Measurements from ENCODE around the gene RNF213.
"Not testable (repeated sequence)": the region's sequence is repeated elsewhere in the genome, so short reads cannot be mapped to it uniquely, and the experiment has no call there.

The RNF213 gene

DNA sequence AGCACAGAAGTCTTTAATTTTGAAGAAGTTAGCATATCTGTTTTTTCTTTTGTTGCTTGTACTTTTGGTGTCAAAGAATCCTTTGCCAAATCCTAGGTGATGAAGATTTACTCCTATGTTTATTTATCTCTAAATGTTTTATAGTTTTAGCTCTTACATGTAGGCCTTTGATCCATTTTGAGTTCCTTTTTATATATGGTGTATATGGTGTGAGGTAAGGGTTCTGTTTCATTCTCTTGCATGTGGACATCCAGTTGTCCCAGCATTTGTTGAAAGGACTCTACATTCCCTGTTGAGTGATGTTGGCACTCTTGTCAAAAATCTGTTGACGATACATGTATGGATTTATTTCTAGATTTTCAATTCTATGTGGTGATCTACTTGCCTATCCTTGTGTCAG, 62.2 kb downstream of the RNF213 start:
- no peak for FAIRE-seq

DNA sequence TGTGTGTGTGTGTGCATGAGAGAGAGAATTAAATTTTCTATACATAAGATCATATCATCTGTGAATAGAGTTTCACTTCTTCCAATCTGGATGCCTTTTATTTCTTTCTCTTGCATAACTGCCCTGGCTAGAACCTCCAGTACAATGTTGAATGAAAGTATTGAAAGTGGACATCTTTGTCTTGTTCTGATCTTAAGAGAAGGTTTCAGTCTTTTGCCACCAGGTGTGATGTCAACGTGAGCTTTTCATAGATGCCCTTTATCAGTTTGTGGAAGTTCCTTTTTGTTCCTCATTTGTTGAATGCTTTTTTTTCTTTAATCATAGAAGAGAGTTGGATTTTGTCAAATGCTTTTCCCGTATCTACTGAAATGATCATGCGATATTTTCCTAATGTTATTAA, 63.3 kb downstream of the RNF213 start:
- no peak for FAIRE-seq

DNA sequence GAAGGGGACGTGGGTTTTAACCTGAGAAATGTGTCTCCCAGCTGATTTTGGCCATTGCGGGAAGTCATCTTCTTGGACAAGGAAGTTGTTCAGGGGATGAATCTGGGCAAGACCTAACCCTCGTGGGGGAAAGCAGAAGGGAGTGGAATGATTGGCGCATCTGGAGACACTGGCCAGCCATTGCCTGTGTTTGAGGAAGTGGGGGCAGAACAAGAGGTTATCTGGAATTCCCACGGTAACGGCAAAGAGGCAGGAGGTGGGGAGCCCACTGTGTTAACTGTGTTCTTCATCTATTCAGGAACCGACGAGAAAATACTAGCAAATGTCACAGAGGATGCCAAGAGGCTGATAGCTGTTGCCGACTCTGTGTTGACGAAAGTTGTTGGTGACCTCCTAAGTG, 66.9 kb downstream of the RNF213 start:
- no peak for FAIRE-seq

DNA sequence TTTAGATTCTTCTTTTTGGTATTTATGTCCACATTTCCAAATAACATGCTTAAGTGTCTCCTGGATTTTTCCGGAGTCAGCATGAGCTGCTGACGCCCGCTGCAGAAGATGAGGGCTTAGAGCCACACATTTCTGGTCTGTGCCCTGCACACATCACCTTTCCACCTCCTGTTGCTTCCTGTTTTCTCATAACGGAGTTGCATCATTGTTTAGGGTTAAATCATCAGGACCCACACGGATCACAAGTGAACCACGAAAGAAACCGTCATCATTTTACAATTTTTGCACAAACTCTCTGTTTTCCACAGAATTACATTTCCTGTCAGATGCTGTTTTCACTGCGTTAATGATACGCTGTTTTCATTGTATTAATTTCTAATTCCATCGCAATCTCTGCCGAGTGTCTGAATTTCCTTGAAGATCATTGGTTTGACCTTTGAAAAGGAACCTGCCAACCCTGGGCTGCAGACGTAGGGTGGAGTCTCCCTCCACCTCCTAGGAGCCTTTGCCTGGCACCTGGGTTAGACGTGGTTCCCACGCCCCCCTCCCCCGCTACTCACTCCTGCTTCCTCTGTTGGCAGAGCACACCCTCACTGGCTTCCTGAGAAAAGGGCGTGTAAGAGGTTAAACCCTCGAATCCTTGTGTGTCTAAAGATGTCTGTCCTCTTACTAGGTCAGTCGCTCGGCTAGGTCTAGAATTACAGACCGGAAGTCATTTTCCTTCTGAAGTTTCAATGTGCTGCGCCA, 68.2 kb downstream of the RNF213 start:
- FAIRE-seq = no peak

DNA sequence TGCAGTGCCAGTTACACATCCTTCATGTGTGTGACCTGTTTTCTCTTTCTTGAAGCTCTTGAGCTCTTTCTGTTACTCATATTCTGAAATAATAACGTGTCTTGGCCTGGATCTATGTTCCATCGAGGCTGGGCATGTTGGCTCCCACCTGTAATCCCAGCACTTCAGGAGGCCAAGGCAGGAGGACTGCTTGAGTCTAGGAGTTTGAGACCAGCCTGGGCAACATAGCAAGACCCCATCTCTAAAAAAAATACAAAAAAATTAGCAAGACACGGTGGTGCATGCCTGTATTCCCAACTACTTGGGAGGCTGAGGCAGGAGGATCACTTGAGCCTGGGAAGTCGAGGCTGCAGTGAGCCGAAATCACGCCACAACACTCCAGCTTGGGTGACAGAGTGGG, 68.8 kb downstream of the RNF213 start:
- FAIRE-seq = not testable (repeated sequence)

DNA sequence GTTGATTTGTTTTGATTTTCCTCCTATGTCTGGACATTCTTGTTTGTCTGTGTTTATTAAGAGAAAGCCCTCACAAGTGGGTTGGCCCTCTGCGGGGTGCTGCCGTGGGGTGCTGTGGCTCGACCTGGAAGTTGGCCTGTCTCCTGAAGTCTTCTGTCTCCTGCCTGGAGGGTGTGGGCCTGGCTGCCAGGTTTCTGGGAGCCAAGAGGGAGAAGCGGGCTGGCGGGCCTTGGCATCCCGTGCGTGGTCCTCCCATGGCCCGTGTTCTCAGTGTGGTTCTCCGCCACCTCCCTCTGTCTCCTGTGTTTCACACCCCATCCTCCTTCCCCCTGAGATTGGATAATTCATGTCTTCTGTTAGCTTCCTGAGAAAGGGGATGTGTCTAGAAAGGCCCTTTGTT, 69.6 kb downstream of the RNF213 start:
- FAIRE-seq = no peak

DNA sequence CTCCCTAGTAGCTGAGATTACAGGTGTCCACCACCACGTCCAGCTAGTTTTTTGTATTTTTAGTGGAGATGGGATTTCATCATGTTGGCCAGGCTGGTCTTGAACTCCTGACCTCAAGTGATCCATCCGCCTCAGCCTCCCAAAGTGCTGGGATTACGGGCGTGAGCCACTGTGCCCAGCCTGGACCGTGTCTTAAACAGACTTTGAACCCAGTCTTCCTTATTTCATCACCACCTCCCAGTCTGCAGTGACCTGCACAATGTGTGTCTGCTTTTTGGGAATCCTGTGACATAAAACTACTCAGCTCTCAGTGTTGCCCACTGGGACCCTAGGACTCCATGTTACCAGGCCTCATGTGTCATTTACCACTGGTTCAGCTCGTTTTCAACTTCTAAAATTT, 70.3 kb downstream of the RNF213 start:
- FAIRE-seq = not testable (repeated sequence)

DNA sequence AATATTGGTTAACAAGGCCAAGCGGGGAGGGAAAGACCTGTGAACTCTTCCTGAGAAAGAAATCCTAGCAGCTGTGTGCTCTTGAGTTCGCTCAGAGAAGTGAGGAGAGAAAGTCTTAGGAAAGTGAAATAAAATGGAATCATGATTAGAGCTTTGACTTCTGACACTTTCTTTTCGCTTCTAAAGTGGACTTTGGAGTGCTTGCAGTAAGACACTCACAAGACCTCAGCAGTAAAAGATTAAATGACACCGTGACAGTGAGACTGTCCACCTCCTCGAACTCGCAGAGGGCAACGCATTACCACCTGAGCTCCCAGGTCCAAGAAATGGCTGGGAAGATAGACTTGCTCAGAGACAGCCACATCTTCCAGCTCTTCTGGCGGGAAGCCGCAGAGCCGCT, 71.2 kb downstream of the RNF213 start:
- FAIRE-seq = no peak

DNA sequence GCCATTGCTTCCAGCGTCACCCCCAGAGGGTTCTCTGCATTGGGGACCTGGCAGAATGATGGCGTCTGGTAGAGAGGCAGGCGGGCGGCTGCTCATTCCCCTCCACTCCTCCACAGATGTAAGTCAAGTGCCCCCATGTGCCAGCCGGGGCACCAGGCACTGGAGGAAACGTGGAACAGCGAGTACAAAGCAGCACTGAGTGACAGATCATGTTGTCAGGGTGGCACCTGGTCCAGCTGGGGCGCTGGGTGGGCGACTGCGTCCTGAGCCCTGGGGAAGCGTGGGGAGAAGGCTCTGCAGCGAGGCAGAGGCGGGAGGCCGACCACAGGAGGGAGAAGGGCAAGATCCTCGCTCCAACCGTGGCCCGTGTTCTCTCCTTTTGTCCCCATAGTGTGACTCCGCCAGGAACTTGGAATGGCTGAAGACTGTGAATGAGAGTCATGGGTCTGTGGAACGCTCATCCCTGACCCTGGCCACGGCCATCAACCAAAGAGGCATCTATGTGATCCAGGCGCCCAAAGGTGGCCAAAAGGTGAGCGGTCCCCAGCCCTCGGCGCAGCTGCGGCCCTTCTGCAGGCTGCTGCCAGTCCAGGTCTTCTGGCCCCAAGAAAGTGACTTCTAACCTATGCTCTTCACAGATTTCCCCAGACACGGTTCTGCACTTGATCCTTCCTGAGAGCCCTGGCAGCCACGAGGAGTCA, 76.7 kb downstream of the RNF213 start:
- no peak for FAIRE-seq

DNA sequence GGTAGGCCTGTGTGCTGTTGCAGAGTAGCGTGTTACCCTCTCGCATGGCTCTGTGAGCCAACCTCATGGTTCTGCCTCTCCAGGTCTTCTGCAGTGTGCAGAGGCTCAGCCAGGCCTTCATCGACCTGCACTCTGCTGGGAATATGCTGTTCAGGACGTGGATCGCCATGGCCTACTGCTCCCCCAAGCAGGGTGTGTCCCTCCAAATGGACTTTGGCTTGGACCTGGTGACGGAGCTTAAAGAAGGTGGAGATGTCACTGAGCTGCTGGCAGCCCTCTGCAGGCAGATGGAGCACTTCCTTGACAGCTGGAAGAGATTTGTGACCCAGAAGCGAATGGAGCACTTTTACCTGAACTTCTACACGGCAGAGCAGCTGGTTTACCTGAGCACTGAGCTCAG, 78.5 kb downstream of the RNF213 start:
- FAIRE-seq = no peak

DNA sequence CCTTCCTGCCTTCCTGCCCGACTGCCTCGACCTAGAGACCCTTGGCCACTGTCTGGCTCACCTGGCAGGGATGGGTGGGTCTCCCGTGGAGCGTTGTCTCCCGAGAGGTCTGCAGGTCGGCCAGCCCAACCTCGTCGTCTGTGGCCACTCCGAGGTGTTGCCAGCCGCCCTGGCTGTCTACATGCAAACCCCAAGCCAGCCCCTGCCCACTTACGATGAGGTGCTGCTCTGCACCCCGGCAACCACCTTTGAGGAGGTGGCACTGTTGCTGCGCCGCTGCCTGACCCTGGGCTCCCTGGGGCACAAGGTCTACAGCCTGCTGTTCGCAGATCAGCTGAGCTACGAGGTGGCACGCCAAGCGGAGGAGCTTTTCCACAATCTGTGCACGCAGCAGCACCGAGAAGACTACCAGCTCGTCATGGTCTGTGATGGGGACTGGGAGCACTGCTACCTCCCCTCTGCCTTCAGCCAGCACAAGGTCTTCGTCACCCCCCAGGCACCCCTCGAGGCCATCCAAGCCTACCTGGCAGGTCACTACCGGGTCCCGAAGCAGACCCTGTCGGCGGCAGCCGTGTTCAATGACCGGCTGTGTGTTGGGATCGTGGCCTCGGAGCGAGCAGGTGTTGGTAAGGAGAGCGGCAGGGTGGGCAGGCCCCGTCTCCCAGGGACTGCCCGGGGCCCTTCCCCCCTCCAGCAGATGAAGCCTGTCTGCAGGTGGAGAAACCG, 79.2 kb downstream of the RNF213 start:
- no peak for FAIRE-seq

DNA sequence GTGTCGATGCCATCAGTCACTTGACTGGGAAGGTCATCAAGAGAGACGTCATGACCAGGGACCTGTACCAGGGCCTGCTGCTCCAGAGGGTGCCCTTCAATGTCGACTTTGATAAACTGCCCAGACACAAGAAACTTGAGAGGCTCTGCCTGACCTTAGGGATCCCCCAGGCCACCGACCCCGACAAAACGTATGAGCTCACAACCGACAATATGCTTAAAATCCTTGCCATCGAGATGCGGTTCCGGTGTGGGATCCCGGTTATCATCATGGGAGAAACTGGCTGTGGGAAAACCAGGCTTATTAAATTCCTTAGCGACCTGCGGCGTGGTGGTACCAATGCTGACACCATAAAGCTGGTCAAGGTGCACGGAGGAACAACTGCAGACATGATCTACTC, 84.7 kb downstream of the RNF213 start:
- no peak for FAIRE-seq

DNA sequence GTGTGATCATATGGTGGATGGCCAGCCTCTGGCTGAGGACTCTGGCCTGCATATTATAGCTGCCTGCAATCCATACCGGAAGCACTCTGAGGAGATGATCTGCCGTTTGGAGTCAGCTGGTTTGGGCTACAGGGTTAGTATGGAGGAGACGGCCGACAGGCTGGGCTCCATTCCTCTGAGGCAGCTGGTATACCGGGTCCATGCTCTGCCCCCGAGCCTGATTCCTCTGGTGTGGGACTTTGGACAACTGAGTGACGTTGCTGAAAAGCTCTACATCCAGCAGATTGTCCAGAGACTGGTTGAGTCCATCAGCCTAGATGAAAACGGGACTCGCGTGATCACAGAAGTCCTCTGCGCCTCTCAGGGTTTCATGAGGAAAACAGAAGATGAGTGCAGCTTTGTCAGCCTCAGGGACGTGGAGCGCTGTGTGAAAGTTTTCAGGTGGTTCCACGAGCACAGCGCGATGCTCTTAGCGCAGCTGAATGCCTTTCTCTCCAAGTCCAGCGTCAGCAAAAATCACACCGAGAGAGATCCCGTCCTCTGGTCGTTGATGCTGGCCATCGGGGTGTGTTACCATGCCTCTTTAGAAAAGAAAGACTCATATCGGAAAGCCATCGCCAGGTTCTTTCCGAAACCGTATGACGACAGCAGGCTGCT, 85.3 kb downstream of the RNF213 start:
- no peak for FAIRE-seq

DNA sequence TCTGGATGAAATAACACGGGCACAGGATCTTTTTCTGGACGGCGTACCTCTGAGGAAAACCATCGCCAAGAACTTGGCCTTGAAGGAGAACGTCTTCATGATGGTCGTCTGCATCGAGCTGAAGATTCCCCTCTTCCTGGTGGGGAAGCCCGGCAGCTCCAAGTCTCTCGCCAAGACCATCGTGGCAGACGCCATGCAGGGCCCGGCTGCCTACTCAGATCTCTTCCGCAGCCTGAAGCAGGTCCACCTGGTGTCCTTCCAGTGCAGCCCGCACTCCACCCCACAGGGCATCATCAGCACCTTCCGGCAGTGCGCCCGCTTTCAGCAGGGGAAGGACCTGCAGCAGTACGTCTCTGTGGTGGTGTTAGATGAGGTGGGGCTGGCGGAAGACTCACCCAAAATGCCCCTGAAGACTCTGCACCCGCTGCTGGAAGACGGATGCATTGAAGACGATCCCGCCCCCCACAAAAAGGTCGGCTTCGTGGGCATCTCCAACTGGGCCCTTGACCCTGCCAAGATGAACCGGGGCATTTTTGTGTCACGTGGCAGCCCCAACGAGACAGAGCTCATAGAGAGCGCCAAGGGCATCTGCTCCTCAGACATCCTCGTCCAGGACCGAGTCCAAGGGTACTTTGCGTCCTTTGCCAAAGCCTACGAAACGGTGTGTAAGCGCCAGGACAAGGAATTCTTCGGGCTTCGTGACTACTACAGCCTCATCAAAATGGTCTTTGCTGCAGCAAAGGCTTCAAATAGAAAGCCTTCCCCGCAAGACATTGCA, 86.0 kb downstream of the RNF213 start:
- FAIRE-seq = no peak

DNA sequence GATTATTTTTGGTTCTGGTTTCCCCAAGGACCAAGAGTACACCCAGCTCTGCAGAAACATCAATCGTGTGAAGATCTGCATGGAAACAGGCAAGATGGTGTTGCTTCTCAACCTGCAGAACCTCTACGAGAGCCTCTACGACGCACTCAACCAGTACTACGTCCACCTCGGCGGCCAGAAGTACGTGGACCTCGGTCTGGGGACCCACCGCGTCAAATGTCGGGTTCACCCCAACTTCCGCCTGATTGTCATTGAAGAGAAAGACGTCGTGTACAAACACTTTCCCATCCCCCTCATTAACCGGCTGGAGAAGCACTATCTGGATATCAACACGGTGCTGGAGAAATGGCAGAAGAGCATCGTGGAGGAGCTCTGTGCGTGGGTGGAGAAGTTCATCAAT, 86.9 kb downstream of the RNF213 start:
- no peak for FAIRE-seq

DNA sequence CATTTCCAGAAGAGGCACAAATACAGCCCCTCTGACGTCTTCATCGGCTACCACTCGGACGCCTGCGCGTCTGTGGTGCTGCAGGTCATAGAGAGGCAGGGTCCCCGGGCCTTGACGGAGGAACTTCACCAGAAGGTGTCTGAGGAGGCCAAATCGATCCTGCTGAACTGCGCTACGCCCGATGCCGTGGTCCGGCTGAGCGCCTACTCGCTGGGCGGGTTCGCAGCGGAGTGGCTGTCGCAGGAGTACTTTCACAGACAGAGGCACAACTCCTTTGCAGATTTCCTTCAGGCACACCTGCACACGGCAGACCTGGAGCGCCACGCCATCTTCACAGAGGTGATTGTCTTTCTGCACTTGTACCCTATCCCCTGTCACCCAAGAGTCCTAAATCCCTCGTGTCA, 87.3 kb downstream of the RNF213 start:
- FAIRE-seq = no peak

DNA sequence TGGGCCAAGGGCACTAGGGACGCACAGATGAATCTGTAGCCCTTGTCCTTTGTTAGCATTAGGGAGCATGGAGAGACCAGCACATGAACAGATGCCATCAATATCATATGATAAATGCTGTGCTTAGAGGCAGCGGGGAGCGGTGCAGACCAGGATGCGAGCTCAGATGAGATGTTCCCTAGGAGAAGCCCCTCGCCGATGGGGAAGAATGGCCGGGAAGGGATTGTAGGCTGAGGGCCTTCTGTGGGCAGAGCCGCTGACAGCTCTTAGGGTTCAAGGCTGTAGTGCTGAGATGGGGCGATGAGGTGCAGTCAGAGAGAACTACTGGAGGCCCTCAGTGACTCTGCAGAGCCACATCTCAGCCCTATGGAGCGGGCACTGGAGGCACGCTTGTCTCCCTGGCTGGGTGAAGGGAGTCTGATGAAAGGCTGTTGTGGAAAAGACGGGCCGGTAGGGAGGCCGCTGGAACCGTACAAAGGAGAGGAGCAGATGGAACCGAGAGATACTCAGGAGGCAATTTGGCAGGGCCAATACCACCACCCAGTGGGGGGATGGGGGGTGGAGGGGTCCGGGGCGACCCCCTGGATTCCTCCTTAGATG, 88.0 kb downstream of the RNF213 start:
- no peak for FAIRE-seq

DNA sequence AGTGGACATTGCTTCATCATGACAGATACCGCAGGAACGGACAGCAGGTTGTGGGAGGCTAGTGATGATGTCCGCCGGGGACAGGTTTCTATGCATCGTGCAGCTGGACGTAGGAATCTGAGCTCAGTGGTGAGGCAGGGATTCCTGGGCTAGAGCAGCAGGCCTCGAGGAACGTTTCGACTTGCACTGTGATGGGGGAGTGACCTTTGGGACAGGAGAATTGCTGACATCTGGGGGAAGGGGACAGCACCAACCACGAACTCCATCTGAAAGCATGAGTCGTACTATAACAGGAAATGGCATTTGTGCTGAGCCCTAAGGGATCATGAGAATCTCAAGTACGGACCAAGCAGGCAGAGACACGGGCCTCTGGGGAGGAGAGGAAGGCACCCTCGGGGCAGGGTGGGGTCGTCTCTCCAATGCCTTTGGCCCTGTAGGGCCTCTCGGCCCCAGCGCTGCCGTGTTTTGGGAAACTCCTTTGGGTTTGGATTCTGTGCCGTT, 88.5 kb downstream of the RNF213 start:
- no peak for FAIRE-seq

DNA sequence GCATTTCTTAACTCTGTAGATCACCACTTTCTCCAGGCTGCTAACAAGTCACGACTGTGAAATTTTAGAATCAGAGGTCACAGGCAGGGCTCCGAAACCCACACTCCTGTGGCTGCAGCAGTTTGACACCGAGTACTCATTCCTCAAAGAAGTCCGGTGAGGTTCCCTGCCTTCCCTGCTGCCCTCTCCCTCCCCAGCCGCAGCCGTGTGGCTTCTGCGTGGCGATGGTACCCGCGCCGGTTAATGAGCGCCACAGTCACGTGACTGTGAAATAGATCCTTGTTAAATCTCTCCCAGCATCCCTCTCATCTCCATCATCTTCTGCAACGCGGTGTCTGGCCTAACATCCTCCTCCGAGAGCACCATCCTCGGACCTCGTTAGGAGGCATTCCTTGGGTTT, 89.1 kb downstream of the RNF213 start:
- no peak for FAIRE-seq

DNA sequence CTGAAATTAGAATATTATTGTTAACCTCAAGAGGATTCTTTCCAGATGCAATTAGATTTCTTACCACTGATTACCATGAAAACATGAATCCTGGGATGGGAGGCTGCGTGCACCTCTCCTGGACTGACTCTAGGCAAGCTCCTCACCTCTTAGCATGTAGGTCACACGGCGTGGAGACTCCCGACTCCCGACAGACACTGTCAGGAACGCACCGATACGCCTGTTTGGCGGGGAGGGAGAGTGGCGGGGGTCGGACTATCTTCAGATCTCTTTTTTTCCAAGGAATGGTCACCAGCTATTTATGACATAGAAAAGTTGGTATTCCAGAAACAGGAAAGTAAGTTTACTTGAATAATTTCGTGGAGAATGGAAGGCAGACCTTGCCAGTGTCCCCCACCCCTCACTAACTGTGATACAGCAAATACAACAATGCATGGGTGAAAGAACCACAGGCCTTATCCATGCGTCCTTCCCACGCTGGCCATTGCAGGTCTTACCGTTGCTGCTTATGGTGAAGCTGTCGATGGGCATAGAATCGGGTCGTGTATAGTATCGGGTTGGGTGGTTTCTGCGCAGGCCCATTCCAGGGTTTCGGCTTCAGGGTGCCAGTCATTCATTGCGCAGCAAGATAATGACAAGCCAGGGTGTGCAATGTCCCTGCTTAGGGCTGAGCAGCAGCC, 91.7 kb downstream of the RNF213 start:
- FAIRE-seq = no peak

DNA sequence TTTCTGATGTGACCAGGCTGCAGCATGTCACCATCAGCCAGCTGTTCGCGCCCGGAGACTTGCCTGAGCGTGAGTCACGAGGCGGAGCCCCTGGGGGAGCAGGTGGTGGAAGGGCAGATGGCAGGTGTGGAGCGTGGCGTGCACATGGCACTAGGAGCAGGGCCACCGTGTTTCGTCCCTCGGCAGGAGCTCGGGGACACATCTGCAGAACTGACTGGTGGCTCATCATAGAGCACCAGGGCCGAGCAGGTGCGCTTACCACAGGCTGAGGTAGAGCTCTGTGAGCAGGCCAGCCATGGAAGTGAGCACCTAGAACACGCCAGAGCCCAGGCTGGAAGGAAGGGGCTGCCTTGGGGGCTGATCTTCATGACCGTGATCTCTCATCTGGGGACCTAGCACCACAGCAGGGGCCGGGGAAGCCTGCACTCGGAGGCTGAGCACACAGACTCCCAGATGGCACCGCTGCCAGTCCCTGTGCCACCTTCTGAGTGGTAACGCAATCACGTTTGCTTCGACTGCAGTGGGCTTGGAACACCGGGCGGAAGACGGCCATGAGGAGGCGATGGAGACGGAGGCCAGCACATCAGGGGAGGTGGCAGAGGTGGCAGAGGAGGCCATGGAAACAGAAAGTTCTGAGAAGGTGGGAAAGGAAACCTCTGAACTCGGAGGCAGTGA, 92.5 kb downstream of the RNF213 start:
- no peak for FAIRE-seq
